NCI-H345 treated with DMSO at 0.1 percent for 48 hours (cell line): ENCODE measurements around the gene CENPB.

Experiments used
- DNase-seq: peaks from one replicate; lab custom pipeline; 2025; ENCODE audit not compliant: unreplicated experiment; lab: John Stamatoyannopoulos, UW

CENPB gene

DNA sequence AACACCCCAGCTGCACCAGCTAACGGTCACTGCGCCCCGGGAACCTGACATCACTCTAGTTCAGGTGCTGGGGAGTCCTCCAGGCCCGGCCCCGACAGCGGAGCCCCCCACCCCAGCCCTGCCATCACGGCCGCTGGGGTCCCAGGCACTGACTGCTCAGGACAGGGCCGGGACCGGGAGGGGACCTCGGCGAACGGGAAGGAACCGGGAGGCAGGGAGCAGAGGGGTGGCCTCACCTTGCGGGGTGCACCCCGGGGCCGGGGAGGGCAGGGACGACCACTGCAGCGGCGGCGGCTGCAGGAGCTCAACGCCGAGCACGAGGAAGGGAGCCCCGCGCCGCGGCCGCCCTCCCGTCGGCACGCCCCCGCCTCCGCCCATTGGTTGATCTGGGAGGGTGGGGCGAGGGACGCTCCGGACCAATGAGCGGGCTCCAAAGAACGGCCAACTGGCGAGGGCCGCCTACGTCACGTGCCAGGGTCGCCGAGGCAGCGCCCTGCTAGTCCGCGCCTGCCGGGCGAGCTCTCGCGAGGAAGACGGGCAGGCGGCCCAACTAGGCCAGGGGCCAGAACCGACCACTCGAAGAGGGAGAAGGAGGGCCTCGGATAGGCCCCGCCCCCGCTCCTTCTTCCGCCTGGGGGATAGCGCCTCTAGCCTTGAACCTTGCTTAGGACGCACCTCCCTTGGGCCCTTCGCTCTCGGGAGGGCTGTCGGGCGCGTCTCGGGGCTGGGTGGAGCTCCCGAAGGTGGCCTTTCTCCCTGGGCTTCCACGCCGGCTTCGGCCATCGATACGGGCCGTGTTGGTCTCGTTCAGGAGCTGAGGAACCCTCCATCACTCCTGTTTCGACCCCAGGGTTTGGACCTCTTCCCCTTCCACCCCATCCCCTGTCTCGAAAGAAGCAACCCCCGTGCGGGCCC is 18.9 kb downstream of the CENPB start, which contains the start of gene ADISSP:
Gene ADISSP (minus strand): TSS at position 327 of the 915 bp plus-strand sequence. CDS start 7,653 bp downstream, outside the sequence.
- peak; percentile 99 for DNase-seq

- no peak for DNase-seq
Observed at GRCh38 chr20:3767110-3767426, 19.5 kb downstream of the CENPB start.

- no peak for DNase-seq
Observed at GRCh38 chr20:3766422-3767109, 20.0 kb downstream of the CENPB start.

DNA sequence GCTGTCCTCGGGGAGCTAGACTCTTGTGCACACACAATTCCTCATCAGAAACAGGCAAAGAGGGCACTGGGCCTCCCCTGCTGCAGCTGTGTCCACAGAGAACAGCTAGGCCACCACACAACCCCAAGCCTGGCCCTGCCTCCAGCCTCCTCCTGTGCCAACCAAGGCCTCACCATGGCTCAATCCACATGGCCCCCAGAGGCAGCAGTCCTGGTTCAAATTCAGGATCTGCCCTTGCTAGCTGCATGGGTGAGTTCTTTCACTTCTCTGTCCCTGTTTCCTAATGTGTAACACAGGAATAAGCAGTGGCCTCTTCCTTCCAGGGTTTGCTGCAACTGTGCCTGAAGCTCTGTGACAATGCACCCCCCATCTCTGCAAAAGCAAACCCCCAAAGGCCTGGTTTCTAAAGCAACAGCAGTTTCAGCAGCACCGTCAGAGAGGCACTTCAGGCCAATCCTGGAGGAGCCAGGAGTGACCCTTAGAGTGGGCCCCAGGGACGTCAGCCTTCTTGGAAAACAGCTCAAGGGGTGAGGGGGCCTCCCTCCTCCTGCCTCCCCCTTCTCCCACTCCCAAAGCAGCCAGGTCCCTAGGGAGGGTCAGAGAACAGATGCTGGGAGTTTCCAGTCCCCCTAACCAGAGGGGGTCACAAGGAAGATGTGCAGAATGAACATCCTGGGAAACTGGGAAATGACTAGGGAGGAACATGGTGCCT is 21.2 kb downstream of the CENPB start:
- DNase-seq: no peak

GRCh38 chr20:3764659-3765058 is 21.9 kb downstream of the CENPB start:
- no peak for DNase-seq

- no peak for DNase-seq
Observed at GRCh38 chr20:3763671-3764601, 22.6 kb downstream of the CENPB start.

GRCh38 chr20:3760655-3761348 is 25.7 kb downstream of the CENPB start:
- no peak for DNase-seq

- DNase-seq: no peak
Observed at GRCh38 chr20:3759884-3760283, 26.7 kb downstream of the CENPB start.

- DNase-seq: no peak
Observed at GRCh38 chr20:3759316-3759823, 27.2 kb downstream of the CENPB start.

- DNase-seq: no peak
Observed at GRCh38 chr20:3758566-3758965, 28.0 kb downstream of the CENPB start.

DNA sequence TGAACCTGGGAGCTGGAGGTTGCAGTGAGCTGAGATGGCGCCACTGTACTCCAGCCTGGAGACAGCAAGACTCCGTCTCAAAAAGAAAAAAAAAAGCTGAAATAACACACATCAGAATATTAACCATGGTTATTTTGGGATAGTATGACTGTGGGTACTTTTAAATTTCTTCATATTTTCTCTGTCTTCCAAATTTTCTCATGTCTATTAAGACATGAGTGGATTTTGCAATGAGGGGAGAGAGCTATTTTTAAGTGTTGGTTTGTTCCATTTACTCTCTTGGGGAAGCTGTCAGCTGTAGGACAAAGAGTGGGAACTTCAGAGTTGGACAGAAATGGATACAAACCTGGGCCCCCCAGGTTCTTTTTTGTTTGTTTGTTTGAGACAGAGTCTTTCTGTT is 29.3 kb downstream of the CENPB start:
- DNase-seq: no peak

GRCh38 chr20:3755814-3756480 is 30.6 kb downstream of the CENPB start:
- no peak for DNase-seq

DNA sequence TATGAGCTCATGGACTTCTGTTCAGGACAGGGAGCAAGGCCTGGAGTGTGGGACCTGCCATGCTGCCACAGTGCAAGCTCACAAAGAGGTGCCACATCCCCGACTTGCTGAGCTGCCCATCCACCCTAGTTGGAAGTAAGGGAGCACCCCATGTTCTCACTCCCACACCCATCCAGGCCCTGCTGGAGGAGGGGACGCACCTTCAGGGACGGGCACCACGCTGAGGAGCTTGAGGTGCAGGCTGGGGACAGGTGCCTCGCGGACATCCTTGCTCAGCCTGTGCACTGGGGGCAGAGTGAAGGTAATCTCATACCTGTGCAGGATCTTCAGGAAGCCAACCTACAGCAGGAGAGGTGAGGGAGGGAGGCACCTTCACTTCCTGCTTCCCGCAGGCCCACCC is 31.3 kb downstream of the CENPB start:
- no peak for DNase-seq

DNA sequence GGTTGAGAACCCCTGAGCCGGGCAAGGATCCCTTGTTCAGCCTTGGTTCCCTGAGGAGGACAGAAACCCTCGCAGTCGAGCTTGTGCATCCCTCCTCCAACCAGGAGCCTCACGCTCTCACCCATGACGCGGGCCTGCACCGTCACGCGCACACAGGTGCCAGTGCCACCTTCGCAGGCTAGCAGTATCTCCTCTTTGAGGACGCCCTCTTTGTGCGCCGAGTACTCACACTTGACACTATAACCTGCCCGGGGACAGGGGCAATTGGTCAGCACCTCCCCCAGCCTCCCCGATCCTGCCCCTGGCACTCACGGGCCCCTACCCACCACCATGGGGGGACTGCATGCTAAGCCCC is 32.3 kb downstream of the CENPB start:
- no peak for DNase-seq

DNA sequence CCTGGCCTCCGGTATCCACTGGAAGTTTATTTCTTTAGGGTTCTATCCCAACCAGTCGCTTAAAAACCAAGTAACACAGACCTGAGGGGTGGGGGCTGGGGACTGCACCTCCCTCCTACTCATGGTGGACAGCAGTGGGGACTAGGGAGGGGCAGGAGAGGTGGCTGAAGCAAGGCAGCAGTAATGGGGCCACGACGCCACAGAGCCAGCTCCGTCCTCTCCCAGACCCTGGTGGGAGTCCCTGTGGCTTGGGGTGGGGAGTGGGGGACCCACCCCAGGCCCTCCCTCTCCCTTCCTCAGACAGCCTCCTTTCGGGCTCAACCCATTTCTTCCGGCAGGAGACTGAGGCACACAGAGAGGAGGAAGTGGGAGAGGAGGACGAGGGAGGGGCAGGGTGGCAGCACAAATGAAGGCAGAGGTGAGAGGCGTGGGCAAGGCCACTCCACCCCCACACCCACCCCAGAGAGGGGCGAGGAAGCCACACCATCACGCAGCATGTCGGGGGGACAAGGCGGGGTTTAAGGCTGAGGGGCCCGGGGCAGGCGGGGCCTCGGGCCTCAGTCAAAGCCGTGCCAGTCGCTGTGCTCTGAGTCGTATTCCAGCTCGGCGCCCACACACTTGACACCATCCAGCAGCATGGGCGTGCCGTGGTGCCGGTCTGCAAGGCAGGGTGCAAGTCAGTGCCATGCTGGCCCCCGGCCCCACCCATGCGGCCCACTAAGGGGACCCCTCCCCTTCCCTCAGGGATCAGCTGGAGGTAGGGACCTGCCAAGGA is 32.9 kb downstream of the CENPB start:
- DNase-seq: no peak

DNA sequence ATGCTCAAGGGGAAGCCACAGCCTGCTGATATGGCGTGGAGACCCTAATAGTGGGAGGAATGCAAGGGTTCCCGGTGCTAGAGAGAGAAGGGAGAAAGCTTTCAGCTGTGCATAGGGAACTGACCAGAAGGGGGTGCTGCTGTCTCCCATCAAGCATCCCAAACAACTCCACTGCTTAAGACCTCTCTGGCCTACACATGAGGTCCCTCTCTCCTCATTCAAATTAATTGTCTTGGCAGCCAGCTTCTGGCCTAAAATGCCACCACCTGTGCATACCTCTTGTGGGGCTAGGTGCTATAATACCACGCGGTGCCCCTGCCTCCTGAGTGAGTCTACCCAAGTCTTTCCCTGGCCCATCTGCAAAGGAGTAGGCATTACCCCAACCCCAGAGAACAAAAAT is 33.4 kb downstream of the CENPB start:
- DNase-seq: peak; percentile 44

- no peak for DNase-seq
Observed at GRCh38 chr20:3752386-3752759, 34.2 kb downstream of the CENPB start.

DNA sequence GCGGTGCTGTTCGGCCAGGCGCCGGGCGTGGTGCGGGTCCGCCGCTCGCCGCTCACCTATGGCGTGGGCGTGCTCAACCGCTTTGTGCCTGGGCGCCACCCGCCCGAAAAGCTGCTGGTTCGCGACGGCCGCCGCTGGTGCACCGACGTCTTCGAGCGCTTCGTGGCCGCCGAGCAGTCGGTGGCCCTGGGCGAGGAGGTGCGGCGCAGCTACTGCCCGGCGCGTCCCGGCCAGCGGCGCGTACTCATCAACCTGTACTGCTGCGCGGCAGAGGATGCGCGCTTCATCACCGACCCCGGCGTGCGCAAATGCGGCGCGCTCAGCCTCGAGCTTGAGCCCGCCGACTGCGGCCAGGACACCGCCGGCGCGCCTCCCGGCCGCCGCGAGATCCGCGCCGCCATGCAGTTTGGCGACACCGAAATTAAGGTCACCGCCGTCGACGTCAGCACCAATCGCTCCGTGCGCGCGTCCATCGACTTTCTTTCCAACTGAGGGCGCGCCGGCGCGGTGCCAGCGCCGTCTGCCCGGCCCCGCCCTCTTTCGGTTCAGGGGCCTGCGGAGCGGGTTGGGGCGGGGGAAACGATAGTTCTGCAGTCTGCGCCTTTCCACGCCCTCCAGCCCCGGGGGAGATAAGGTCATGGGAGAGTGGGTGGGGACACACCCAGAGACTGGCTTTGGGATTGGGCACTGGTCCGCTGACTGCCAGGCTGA is 34.7 kb downstream of the CENPB start:
- peak; percentile 65 for DNase-seq
